GM12865 (cell line): Measurements from ENCODE around the gene SPEM1.

Experiments used
- DNase-seq: peaks from one replicate; pipeline ENCODE4 v3.0.0; 2010; ENCODE audit warnings: low read depth
- H3K4me3 ChIP-seq: 2 replicates; pipeline ENCODE4 v1.5.1; 2011; ENCODE audit warnings: mild to moderate bottlenecking, low read depth, low read length, control low read depth
- TF ChIP-seq, protein P1 (sequence below): IDR thresholded peaks from 2 replicates; pipeline ENCODE4 v1.5.1; 2011; ENCODE audit warnings: low read length, control low read depth, low read depth, inconsistent platforms; ENCODE audit not compliant: insufficient read depth; ENCODE audit errors: missing control alignments

Gene SPEM1, protein sequence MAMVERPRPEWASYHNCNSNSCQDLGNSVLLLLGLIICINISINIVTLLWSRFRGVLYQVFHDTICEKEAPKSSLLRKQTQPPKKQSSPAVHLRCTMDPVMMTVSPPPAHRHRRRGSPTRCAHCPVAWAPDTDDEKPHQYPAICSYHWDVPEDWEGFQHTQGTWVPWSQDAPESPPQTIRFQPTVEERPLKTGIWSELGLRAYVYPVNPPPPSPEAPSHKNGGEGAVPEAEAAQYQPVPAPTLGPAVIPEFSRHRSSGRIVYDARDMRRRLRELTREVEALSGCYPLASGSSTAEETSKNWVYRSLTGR

DNA sequence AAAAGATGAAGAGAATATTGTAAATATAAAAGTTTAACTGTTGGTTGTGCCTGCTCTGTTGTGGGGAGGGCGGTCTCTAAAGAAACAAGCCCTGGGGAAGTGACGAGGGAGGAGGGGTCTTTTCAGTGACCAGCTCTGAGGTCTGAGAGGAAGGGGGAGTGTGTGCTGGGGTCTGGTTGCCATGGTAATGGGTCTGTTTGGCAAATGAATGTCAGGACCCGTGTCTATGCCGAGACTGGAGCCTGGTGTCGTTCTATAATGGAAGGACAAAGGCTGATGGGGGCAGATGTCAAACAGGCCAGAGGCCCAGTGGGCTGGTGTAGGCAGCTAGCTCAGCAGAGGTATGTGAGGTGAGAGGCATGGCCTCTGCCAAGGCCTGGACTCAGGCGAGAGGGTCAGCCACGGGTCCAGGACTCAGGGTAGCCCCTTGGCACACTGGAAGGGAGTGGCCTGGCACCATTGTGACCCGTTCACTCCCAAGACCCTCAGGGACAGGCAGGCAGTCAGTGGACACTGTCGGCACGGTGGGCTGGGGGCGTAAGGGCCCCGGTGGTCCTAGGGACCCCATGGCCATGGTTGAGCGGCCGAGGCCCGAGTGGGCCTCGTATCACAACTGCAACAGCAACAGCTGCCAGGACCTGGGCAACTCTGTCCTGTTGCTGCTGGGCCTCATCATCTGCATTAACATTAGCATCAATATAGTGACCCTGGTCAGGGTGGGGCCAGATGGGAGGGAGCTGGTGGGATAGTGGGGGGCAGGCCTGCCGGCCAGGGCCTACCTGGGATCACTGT is at the start of gene SPEM1:
TSS of gene SPEM1 (plus strand) at position 506 of the 792 bp plus-strand sequence. CDS start at position 567, 61 bp downstream.
- TF ChIP-seq, protein P1, sequence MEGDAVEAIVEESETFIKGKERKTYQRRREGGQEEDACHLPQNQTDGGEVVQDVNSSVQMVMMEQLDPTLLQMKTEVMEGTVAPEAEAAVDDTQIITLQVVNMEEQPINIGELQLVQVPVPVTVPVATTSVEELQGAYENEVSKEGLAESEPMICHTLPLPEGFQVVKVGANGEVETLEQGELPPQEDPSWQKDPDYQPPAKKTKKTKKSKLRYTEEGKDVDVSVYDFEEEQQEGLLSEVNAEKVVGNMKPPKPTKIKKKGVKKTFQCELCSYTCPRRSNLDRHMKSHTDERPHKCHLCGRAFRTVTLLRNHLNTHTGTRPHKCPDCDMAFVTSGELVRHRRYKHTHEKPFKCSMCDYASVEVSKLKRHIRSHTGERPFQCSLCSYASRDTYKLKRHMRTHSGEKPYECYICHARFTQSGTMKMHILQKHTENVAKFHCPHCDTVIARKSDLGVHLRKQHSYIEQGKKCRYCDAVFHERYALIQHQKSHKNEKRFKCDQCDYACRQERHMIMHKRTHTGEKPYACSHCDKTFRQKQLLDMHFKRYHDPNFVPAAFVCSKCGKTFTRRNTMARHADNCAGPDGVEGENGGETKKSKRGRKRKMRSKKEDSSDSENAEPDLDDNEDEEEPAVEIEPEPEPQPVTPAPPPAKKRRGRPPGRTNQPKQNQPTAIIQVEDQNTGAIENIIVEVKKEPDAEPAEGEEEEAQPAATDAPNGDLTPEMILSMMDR: no peak
- H3K4me3 ChIP-seq: no peak within 1 kb of the TSS
- no peak for DNase-seq

DNA sequence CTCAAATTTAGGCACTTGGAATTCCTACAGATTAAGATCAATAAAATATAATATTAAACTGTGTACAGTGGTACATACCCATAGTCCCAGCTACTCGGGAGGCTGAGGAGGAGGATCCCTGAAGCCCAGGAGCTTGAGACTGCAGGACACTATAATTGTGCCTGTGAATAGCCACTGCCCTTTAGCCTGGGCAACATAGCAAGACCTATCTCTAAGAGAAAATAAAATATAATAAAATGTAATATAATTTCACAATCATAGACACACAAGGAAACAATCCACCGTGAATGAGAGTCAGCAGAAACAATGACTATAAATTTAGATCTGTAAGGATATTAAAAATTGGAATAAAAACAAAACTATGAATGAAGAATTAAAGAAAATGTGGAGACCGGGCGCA is 49.3 kb upstream of the SPEM1 start:
- no peak overlapping the region for H3K4me3 ChIP-seq
- DNase-seq: no peak
- TF ChIP-seq, protein P1: no peak

DNA sequence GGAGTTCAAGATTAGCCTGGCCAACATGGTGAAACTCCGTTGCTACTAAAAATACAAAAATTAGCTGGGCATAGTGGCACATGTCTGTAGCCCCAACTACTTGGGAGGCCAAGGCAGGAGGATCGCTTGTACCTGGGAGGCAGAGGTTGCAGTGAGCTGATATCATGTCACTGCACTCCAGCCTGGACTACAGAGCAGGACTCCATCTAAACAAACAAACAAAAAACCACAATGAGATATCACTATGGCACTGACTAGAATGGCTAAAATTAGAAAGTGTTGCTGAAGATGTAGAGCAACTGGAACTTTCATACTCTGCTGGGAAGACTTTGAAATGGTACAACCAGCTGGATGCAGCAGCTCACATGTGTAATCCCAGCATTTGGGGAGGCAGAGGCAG is 45.8 kb upstream of the SPEM1 start:
- no peak for DNase-seq
- H3K4me3 ChIP-seq: no peak overlapping the region
- TF ChIP-seq, protein P1: no peak

DNA sequence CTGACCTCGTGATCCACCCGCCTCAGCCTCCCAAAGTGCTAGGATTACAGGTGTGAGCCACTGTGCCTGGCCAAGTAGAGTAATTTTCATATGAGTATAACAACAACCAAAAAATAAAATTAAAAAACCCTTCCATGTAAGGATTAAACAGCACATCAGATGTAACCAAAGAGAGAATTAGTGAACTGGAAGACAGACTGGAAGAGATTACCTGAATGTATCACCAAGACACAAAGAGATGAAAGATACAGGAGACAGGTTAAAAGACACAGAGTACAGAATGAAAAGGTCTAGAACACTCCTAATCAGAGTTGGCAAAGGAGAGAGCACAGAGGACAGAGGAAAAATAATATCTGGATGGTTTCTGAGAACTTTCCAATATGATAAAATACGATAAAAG is 41.0 kb upstream of the SPEM1 start:
- TF ChIP-seq, protein P1: no peak
- H3K4me3 ChIP-seq: no peak overlapping the region

DNA sequence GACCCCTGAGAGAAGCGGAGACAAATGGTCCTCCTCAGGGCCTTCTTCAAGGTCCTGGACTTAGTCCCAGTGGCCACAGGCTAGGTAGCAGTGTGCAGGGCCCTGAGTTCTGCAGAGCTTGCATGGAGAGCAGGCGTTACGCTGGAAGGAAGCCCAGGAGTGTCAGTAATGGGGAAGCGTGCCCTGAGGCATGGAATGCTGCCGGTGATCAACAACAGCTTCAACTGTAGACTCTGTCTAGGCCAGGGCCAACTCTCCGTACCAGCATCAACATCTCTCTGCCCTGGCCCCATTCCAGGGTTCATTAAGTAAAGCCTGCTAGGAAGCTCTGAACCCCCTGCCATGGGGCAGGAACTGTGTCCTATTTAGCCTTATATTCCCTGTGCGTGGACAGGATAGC is 39.8 kb upstream of the SPEM1 start:
- H3K4me3 ChIP-seq: no peak overlapping the region
- no peak for DNase-seq
- TF ChIP-seq, protein P1: no peak

More for the DNA sequence above, 41.0 kb upstream of the SPEM1 start:
- DNase-seq: no peak

DNA sequence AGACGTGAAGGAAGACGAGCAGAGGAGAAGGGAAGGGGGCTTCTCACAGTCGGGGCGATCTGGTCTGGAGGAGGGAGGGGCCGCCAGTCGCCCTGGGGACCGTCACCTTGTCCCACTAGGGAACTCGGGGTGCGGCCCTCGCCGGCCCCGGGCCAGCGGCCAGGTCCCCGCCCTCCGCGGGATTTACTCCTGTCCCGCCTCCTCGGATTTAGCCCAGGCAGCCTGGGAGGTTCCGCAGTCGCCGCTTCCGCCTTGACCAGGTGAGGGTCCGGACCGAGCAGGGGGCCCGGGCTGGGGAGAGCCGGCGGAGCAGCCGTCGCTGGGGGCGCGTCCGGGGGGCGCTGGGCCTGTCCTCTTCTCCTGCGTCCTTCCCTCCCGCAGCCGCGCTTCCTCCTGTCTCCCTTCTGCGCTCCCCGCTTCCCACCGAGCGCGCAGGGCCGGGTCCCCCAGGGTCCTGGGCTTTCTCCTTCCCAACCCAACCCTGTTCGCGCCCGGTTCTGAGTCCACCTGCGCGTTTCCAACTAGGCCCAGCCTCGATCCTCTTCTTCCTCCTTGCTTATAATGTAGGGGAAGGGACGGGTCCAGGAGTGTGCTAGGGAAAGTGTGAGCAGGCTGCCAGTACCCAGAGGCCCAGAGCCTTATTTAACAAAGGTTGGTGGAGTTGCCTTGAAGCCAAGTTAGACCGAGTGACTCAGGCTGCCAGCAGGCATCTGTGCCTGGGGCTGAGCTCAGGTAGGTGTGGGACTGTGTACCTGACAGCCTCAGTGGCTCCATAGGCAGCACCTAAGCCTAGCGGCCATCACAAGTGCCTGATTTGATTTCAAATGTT is 39.1 kb upstream of the SPEM1 start, which contains the start of gene TNK1:
TSS of gene TNK1 (plus strand) at position 235 of the 829 bp plus-strand sequence. CDS start 1,838 bp downstream, outside the sequence.
- TF ChIP-seq, protein P1: no peak
- no peak within 1 kb of the TSS for H3K4me3 ChIP-seq
- no peak for DNase-seq
